CD4-positive, alpha-beta T cell treated with Interleukin-15 for 4 hours (primary cell): ENCODE data around the gene CGNL1.

Experiments used
- DNase-seq: peaks from one replicate; pipeline ENCODE4 v3.0.0-alpha.2; 2020; ENCODE audit warnings: low spot score

The CGNL1 gene

DNA sequence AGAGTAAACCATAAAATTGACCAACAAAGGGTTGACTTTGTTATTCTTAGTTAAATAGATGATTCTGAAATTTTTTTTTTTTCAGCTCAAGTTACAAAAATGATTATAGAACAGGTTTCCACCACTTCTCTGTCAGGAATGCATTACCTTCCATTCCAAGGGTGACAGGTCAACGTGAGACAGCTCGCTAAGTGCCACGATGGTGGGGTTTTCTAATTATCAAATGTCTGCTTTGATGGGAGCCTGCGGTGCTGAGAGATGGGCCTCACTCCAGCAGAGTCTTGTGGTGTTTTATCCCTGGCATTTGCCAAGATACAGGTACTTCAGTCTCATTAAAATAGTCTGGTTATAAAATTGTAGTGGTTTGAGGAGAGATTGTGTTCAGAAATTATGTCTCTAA is 80.3 kb downstream of the CGNL1 start:
- no peak for DNase-seq

- no peak for DNase-seq
These were observed 81.4 kb downstream of the CGNL1 start for GRCh38 chr15:57457726-57458125.

- DNase-seq = no peak
These were observed 82.1 kb downstream of the CGNL1 start for GRCh38 chr15:57458356-57458781.

DNA sequence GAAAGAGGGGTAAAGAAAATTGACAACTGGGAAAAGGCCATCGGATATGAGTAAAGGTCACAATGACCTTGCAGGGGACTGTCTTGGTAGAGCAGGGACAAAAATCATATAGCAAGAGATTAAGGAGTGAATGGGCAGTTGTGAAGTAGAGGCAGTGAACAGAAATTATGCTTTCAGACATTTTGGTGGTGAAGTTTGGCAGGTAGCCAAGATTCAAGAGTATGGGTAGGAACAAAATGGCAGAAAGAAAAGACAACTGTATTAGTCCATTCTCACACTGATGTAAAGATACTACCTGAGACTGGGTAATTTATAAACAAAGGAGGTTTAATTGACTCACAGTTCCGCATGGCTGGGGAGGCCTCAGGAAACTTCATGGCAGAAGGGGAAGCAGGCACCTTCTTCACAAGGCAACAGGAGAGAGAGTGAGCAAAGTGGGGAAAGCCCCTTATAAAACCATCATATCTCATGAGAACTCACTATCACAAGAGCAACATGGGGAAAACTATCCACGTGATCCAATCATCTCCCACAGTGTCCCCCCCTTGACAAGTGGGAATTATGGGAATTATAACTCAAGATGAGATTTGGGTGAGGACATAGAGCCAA is 84.0 kb downstream of the CGNL1 start:
- no peak for DNase-seq

GRCh38 chr15:57461541-57461940 is 85.2 kb downstream of the CGNL1 start:
- DNase-seq = no peak

- no peak for DNase-seq
These were observed 86.1 kb downstream of the CGNL1 start for GRCh38 chr15:57462381-57462780.

DNA sequence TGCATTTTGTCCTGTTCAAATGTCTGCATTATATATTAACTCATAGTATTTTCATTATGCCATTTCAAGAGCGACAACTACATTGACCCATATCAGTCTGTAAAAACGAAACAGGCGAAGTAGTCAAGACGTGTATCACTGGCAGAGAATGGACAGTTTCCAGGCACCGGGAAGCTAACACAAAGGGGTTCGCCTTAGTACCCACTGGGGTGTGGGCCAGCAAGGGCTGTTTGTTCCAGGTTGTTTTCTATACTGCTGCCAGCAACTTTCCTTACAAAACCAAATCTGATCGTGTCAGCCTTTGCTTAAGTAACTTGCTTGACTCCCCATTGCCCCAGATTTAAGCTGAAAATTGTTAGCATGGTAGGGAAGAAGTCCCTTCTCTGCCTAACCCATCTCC is 87.1 kb downstream of the CGNL1 start:
- no peak for DNase-seq

- DNase-seq = no peak
These were observed 88.2 kb downstream of the CGNL1 start for GRCh38 chr15:57464480-57464879.

GRCh38 chr15:57468486-57468885 is 92.2 kb downstream of the CGNL1 start:
- no peak for DNase-seq

GRCh38 chr15:57470543-57470942 is 94.2 kb downstream of the CGNL1 start:
- no peak for DNase-seq

- no peak for DNase-seq
These were observed 96.6 kb downstream of the CGNL1 start for GRCh38 chr15:57472861-57473260.

DNA sequence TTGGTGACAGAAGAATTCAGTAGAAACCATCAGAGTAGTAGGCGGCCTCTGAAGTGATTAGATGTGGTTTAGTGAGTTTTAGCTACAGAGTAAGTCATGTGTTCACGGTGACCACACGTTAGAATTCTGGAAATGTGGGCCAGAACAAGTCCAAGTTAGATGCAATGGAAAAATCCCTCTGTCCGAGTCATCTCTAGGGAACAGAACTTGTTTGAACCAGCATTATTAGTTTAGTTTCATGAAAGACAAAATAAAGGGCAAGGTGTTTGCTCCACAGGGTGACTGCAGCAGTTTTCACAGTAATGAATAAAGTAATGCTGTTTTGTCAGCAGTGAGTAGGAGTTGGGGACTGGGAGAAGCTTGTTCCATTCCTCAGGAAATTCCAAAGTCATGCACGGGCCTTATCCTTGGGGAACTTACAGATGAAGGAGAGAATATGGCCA is 100.2 kb downstream of the CGNL1 start:
- no peak for DNase-seq

DNA sequence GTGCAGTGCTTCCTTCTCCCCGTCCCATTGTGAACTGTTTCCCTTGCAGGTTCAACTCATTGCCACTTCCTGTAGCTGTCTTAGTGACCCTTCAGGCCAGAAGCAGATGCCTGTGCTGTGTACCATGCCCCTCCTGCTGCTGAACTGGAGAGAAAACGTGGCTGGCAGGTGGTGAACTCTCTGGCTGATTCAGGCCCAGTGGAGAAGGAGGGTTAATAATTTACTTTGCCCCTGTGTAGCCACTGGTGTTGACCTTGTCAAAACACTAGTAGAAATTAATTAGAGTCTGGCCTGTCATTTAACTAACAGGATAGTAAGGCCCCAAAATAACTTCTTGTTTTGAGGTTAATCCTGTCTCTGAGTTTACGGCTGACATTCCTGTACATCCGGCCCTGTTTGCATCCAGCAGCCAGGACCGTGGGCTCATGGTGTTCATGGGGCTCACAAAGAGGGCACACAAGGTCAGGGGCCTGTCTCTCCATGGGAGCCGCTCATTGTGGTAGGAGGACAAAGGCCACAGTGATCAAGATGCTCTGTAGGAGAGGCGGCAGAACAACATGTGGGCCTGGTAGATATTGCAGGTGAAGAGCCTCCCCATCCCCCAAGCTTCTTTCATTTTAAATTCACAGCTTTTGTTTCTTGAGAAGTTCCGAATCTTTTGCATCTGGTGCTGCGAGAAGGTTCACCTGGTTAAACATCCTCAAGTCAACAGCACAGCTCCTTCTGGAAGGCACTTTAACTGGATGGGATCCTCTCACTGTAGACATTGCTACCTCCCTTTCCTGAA is 101.6 kb downstream of the CGNL1 start:
- no peak for DNase-seq

GRCh38 chr15:57479005-57479404 is 102.7 kb downstream of the CGNL1 start:
- DNase-seq = no peak

GRCh38 chr15:57481038-57481705 is 104.9 kb downstream of the CGNL1 start:
- DNase-seq = no peak

DNA sequence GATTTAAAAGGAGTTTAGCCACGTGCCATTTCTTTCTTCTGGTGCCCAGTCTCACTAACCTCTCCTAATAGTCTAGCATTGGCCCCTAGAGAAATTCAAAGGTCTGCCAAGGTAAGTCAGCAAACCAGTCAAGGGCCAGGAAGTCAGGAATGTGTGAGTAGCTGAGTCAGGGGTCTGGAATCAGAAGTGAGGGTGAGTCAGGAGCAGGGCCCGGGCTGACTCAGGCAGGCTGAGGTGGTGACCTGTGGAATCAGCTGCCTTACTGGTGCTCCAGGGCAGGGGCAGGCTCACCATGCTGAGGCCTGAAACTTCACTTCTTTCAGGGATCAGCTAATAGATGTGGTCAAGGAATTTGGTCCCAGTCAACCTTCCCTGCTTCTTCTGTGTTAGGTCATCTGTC is 109.6 kb downstream of the CGNL1 start:
- no peak for DNase-seq

- DNase-seq = no peak
These were observed 110.5 kb downstream of the CGNL1 start for GRCh38 chr15:57486833-57487232.

GRCh38 chr15:57489122-57489521 is 112.8 kb downstream of the CGNL1 start:
- no peak for DNase-seq

DNA sequence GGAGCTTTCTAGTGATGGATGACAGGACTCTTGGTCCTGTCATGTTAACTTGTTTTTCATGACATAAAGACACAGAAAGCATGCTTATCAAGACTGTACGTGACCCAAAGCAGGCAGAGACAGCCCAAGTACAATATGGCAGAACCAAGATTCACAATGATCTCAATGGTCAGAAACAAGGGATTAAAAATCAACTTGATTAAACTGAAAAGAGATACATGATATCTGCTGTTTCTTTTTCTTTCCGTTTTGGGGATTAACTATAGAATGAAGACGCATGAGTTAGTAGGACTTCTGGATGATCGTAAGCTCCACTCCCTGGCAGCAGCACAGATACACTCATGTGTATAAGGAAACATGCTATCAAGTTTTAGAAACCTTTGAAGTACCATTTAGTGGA is 117.0 kb downstream of the CGNL1 start:
- DNase-seq = no peak

DNA sequence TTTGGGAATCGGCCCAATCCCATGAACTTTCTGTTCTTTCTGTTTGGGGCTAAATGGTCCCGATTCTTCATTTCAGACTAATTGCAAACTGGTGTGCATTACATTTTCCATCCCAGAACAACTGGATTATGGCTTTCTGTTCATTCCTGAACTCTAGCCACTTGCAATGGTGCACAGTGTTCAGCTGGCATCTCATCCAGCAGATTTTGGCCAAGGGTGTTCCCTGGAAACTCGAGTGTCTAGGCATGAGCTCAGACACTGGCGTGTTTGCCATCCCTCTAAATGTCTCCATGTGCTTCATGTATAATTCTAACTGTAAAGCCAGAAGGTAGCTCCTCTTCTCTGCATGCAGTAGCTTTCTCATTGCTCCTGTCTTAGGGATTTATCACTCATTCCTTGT is 118.3 kb downstream of the CGNL1 start:
- no peak for DNase-seq

GRCh38 chr15:57495041-57495440 is 118.7 kb downstream of the CGNL1 start:
- DNase-seq = no peak

DNA sequence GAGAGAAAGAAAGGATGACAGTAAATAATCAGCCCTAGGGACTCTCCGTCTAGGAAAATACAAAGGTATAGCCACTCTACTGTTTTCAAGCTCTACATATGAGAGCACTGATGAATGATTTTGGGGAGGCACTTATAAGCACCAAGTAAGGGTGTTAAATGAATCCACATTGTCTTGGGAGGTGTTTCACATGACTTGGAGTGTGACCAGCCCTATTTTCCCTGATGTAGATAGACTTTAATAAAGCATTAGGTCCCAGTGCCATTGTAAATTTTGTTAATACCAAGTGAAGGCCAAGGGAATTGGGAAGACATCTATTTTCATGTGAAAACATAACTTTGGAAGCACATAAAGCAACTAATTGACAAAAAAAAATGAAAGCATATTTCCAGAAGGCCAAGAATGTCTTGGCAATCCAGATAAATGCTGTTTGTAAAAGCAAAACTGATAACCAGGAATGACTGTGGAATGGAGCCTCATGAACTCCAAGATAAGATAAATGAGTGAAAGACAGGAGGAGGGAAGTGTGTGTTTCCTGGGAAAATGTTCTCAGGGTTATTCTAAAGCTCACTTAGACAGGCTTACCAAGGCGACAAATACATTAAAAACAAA is 119.4 kb downstream of the CGNL1 start:
- no peak for DNase-seq

DNA sequence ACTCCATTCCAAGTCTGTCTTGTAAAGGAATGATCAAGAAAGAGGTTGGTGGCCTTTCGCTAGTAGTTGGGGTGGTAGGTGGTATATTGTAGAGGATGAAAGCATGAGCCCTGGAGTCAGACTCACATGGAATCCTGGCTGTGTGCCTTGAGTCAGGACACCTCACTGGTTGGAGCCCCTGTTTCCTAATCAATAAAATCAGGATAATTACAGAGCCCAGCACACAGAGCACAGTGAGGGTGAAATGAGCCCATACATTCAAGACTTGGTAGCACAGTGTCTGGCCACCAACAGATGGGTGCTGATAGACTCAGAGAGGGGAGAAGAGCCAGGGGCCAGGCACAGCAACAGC is 120.3 kb downstream of the CGNL1 start:
- DNase-seq = no peak
